Breast epithelium (tissue), 3 donors: ENCODE data around the gene CBLB.

ENCODE experiments used
- POLR2A ChIP-seq: fragments of 450-650 bp; IDR thresholded peaks from one replicate; pipeline ENCODE4 v1.6.1; 2016; ENCODE audit warnings: antibody characterized with exemption, mild to moderate bottlenecking, moderate library complexity
- POLR2AphosphoS5 ChIP-seq, 3 donors: sonication (generic); formaldehyde crosslinking; IDR thresholded peaks; one replicate each; pipeline ENCODE4 v1.6.1; 2017; ENCODE audit warnings: antibody characterized with exemption in 3 of 3
- TF ChIP-seq, protein P1 (sequence below), 3 donors: fragments of 450-650 bp; IDR thresholded peaks; one replicate each; pipeline ENCODE4 v1.5.1; 2016 to 2017; ENCODE audit warnings: antibody characterized with exemption in 3 of 3, mild to moderate bottlenecking in 3 of 3, moderate library complexity in 3 of 3

DNA sequence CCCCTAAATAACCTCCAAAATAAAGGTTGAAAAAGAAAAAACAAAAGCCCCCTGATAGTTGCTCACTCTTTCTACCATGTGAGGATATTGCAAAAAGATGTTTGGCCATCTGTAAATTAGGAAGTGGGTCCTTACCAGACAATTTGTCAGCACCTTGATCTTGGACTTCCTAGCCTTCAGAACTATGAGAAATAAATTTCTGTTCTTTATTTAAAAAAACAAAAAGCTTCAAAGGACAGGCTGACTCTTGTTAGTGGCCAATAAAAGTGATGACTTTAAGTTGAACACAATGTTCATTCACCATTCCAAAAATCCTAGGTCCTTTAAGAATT is 103.5 kb downstream of the CBLB start:
- TF ChIP-seq, protein P1, sequence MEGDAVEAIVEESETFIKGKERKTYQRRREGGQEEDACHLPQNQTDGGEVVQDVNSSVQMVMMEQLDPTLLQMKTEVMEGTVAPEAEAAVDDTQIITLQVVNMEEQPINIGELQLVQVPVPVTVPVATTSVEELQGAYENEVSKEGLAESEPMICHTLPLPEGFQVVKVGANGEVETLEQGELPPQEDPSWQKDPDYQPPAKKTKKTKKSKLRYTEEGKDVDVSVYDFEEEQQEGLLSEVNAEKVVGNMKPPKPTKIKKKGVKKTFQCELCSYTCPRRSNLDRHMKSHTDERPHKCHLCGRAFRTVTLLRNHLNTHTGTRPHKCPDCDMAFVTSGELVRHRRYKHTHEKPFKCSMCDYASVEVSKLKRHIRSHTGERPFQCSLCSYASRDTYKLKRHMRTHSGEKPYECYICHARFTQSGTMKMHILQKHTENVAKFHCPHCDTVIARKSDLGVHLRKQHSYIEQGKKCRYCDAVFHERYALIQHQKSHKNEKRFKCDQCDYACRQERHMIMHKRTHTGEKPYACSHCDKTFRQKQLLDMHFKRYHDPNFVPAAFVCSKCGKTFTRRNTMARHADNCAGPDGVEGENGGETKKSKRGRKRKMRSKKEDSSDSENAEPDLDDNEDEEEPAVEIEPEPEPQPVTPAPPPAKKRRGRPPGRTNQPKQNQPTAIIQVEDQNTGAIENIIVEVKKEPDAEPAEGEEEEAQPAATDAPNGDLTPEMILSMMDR (IDR thresholded peaks at IDR 0.05), result no peak
- no peak for TF ChIP-seq POLR2A
- TF ChIP-seq POLR2AphosphoS5 (IDR thresholded peaks at IDR 0.05), result no peak
